ENCODE results near the gene MYO7A. TPM values are rescaled to one million over a fixed set of nuclear protein-coding genes. Genes with fewer than 3 reads are reported as not detected.

The MYO7A gene
- total RNA-seq, 4 donors from 2014 or later, result 0.15 to 4.0 (median 1.2) TPM

DNA sequence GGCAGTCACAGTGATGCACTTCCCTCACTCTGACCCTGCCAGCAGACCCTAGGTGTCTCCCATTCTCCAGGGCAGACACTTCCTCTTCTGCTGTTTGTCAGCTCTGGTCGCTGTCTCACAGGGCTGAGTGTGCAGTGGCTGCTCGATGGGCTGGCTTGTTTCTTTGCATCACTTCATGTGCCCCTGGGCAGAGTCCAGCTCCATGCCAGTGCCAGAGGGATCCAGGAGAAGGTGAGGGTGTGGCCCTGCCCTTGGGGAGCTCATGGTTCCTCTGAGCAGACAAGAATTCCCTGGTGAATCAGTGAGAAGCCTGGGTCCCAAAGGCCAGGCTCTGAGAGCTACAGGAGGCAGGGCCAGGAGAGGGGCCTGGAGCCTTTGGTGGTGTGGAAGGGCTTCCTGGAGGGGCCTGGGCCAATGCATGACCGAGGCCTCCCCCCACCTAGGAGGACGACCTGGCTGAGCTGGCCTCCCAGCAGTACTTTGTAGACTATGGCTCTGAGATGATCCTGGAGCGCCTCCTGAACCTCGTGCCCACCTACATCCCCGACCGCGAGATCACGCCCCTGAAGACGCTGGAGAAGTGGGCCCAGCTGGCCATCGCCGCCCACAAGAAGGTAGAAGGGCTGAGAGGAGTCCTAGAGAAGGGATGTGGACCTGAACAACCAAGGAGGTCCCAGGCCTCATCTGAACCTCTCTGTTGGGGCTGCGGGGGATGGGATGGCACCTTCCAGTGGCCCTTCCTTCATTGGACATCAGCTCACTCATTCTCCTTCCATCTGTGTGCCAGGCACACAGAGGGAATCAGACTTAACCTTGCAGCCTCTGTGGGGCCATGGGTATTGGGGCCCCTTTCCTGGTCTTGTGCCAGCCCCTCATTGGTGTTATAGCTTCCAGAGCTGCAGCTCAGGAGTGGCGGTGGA is 66.1 kb downstream of the MYO7A start:
- no peak overlapping the region for H3K27ac ChIP-seq
- 100% methylated on average over 1 of the region's 15 CpGs for WGBS, 2 donors
- peaks cover 0 to 9% (median 0%) of the 10 kb centered on the region in 3 donors for H3K4me1 ChIP-seq
- no peak overlapping the region for H3K4me3 ChIP-seq
- no peaks in the 10 kb centered on the region for H3K9me3 ChIP-seq
- no peaks in the 10 kb centered on the region for H3K36me3 ChIP-seq
- DNase-seq, result no peak
- peaks cover 0 to 4% (median 0%) of the 10 kb centered on the region in 4 donors for H3K27me3 ChIP-seq
- intact Hi-C loops (cut with DNase I), result loop anchor here (5.0 kb wide), 1 partner anchor 353 kb away; no protein-coding TSS in a partner anchor
- TF ChIP-seq POLR2A (IDR thresholded peaks at IDR 0.05), result no peak
- TF ChIP-seq, protein P1, sequence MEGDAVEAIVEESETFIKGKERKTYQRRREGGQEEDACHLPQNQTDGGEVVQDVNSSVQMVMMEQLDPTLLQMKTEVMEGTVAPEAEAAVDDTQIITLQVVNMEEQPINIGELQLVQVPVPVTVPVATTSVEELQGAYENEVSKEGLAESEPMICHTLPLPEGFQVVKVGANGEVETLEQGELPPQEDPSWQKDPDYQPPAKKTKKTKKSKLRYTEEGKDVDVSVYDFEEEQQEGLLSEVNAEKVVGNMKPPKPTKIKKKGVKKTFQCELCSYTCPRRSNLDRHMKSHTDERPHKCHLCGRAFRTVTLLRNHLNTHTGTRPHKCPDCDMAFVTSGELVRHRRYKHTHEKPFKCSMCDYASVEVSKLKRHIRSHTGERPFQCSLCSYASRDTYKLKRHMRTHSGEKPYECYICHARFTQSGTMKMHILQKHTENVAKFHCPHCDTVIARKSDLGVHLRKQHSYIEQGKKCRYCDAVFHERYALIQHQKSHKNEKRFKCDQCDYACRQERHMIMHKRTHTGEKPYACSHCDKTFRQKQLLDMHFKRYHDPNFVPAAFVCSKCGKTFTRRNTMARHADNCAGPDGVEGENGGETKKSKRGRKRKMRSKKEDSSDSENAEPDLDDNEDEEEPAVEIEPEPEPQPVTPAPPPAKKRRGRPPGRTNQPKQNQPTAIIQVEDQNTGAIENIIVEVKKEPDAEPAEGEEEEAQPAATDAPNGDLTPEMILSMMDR (IDR thresholded peaks at IDR 0.05), result no peak

DNA sequence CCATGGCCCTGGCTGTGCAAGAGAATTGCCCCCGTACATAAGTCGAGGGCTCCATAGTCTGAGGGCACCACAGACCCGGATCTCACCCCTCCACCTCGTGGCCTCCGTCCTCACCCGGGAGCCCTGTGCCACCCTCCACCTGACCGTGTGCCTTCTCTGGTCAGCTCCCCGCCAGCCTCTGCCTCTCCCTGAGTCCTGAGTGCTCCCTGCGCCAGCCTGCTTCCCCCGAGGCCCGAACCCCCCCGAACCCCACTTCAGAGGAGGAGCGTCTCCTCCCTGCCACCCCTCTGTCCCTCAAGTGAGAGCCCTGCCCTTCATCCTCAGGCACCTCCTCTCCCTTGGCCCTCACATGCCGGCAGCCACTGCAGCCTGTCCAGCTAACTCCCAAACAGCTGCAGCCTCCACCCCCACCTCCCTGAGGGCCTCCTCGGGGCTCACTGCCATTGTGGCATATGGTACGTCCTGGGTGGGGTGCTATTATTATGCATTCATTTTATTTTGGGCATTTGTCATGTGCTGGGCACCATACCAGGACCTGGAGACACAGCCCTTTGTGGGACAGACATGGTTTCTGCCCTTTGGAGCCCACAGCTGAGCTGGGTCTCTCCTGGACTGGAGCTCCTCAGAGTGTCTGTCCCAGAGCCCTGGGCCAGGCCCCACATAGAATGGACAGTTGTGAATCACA is 67.2 kb downstream of the MYO7A start:
- intact Hi-C loops (cut with DNase I), result no loop called here
- WGBS, 2 donors, result 69 to 76% methylated on average over 15 to 16 of the region's 16 CpGs
- TF ChIP-seq, protein P1 (IDR thresholded peaks at IDR 0.05), result no peak
- no peak for TF ChIP-seq POLR2A (IDR thresholded peaks at IDR 0.05)
- Histone ChIP-seq H3K36me3 (no peaks in the 10 kb centered on the region), H3K27me3 (peaks cover 0 to 4% (median 0%) of the 10 kb centered on the region in 4 donors), H3K9me3 (no peaks in the 10 kb centered on the region), H3K27ac (no peak overlapping the region), H3K4me1 (peaks cover 0 to 9% (median 0%) of the 10 kb centered on the region in 3 donors), H3K4me3 (no peak overlapping the region)
- no peak for DNase-seq

DNA sequence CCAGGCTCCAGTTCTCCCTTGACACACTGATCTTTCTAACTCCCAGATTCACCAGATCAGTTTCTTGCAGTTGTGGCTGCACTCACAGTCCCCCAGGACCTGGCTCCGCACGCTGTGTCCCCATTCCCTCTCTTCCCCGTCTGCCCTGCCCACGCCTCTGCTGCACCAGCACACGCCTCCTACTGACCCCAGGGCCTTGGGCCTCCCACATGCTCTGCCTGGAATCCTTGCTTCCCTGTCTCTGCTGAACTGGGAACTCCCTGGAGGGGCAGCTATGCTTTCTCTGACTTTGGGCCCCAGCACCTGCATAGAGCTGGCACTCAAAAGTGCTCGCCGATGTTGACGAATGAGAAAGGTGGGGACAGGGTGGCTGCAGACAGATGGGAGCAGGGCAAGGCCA is 68.9 kb downstream of the MYO7A start:
- Histone ChIP-seq H3K4me1 (peaks cover 0 to 4% (median 0%) of the 10 kb centered on the region in 3 donors), H3K36me3 (no peaks in the 10 kb centered on the region), H3K4me3 (no peak overlapping the region), H3K9me3 (no peaks in the 10 kb centered on the region), H3K27ac (no peak overlapping the region), H3K27me3 (peaks cover 0 to 1% (median 0%) of the 10 kb centered on the region in 4 donors)
- 69 to 82% methylated on average over 2 to 6 of the region's 8 CpGs for WGBS, 2 donors
- intact Hi-C loops (cut with DNase I), result no loop called here
- DNase-seq, result no peak
- no peak for TF ChIP-seq POLR2A (IDR thresholded peaks at IDR 0.05)
- TF ChIP-seq, protein P1 (IDR thresholded peaks at IDR 0.05), result no peak

DNA sequence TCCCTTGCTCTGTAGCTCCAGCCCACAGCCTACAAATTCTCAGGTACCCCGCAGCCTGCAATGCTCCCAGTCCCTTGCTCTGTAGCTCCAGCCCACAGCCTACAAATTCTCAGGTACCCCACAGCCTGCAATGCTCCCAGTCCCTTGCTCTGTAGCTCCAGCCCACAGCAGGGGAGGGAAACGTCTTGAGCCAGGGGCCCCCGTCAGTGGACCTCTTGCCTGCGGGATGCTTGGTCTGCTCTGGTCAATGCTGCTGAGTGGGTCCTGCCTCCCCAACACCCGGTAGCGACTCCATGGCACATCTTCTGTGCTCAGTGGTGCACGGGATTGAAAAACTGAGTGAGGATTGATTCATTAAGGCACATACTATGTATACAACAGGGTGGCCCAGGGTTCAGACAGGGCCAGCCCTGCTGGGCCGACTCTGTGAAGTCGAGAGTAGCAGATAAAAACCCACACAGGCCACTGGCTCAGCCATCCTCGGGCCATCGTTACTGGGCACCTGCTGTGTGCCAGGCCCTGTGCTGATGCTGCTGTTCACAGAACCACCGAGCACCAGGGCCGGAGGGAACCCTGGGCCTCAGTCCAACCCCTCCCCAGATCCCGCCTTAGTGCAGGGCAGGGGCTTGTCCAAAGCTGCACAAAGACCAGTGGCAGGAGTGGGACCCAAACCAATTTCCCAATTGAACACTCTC is 69.7 kb downstream of the MYO7A start:
- intact Hi-C loops (cut with DNase I), result no loop called here

More for the DNA sequence above, 69.7 kb downstream of the MYO7A start:
- Histone ChIP-seq H3K27me3 (no peaks in the 10 kb centered on the region), H3K9me3 (no peaks in the 10 kb centered on the region), H3K36me3 (no peaks in the 10 kb centered on the region), H3K4me1 (no peaks in the 10 kb centered on the region), H3K27ac (no peak overlapping the region), H3K4me3 (no peak overlapping the region)
- no peak for TF ChIP-seq POLR2A (IDR thresholded peaks at IDR 0.05)
- TF ChIP-seq, protein P1 (IDR thresholded peaks at IDR 0.05), result no peak
- 76 to 90% methylated on average over 2 to 6 of the region's 14 CpGs for WGBS, 2 donors
- no peak for DNase-seq
